HCT116 (cell line): Measurements from ENCODE around the gene STRAP.

Experiments used
- CTCF ChIP-seq, 3 experiments: fragments of 200-600 bp in 1 of 3; sonication (generic) in 1 of 3; IDR thresholded peaks in 2 of 3; conservative IDR thresholded peaks in 1 of 3; 2 replicates each; pipeline ENCODE4 v1.5.1; 2012 to 2017; ENCODE audit warnings: low read depth in 2 of 3, low read length in 2 of 3, antibody characterized with exemption in 1 of 3, borderline replicate concordance in 1 of 3, control low read depth in 1 of 3, mild to moderate bottlenecking in 1 of 3, mixed read lengths in 1 of 3, mixed run types in 1 of 3, moderate library complexity in 1 of 3; ENCODE audit not compliant: insufficient read depth in 1 of 3
- EGR1 ChIP-seq: IDR thresholded peaks from 2 replicates; pipeline ENCODE4 v1.6.1; 2012; ENCODE audit warnings: low read depth
- EZH2 ChIP-seq: fragments of 200-600 bp; sonication (generic); IDR thresholded peaks from 2 replicates; pipeline ENCODE4 v1.6.1; 2017; ENCODE audit warnings: antibody characterized with exemption, mixed run types
- POLR2A ChIP-seq: IDR thresholded peaks from 2 replicates; pipeline ENCODE4 v1.7.0; 2011; ENCODE audit warnings: borderline replicate concordance; ENCODE audit not compliant: insufficient read depth, insufficient read length; ENCODE audit errors: extremely low read depth
- POLR2AphosphoS5 ChIP-seq: IDR thresholded peaks from 2 replicates; pipeline ENCODE4 v1.6.1; 2011; ENCODE audit warnings: mild to moderate bottlenecking, low read depth, low read length, moderate library complexity
- SIN3A ChIP-seq: IDR thresholded peaks from 2 replicates; pipeline ENCODE4 v1.6.1; 2012; ENCODE audit warnings: low read depth
- SP1 ChIP-seq: IDR thresholded peaks from 2 replicates; pipeline ENCODE4 v1.6.1; 2012; ENCODE audit warnings: low read depth
- TCF7L2 ChIP-seq: IDR thresholded peaks from 2 replicates; pipeline ENCODE4 v1.7.0; 2011; ENCODE audit warnings: borderline replicate concordance, inconsistent platforms; ENCODE audit not compliant: insufficient read depth, insufficient read length; ENCODE audit errors: extremely low read depth
- YY1 ChIP-seq: IDR thresholded peaks from 2 replicates; pipeline ENCODE4 v1.6.1; 2011; ENCODE audit warnings: low read length, low read depth, moderate library complexity, mild to moderate bottlenecking; ENCODE audit not compliant: insufficient replicate concordance; ENCODE audit errors: extremely low read depth
- ZBTB33 ChIP-seq: IDR thresholded peaks from 2 replicates; pipeline ENCODE4 v1.6.1; 2011; ENCODE audit warnings: mild to moderate bottlenecking, low read length, moderate library complexity; ENCODE audit not compliant: insufficient replicate concordance; ENCODE audit errors: extremely low read depth
- ZFX ChIP-seq: fragments of 450-650 bp; IDR thresholded peaks from 2 replicates; pipeline ENCODE4 v1.6.1; 2017
- ZNF274 ChIP-seq: fragments of 200-500 bp; sonication (Bioruptor generic); IDR thresholded peaks from 2 replicates; pipeline ENCODE4 v1.6.1; 2014; ENCODE audit warnings: mild to moderate bottlenecking, low read depth, low read length, inconsistent platforms

GRCh38 chr12:15893260-15893659, 11.1 kb downstream of the STRAP start:
- TF ChIP-seq CTCF (IDR thresholded peaks at IDR 0.05 in 2 of 3, conservative IDR thresholded peaks at IDR 0.05 in 1 of 3; ENCODE audit: borderline replicate concordance in 1 of 3, insufficient read depth in 1 of 3, low read depth in 2 of 3, low read length in 2 of 3) (no peak), POLR2AphosphoS5 (no peak), ZNF274 (no peak), TCF7L2 (no peak), YY1 (no peak), POLR2A (no peak), ZFX (no peak), EGR1 (no peak), ZBTB33 (no peak), SP1 (no peak), SIN3A (no peak), EZH2 (no peak)
